GM12891 (cell line): Measurements from ENCODE around the gene SLC25A47.

ENCODE experiments used
- PAX5 ChIP-seq: IDR thresholded peaks from 2 replicates; pipeline ENCODE4 v1.6.1; 2011; ENCODE audit warnings: low read length, moderate library complexity, mild to moderate bottlenecking; ENCODE audit not compliant: insufficient read depth, severe bottlenecking
- POLR2A ChIP-seq: IDR thresholded peaks from 2 replicates; pipeline ENCODE4 v1.6.1; 2011; ENCODE audit warnings: low read depth, low read length, control low read depth
- POLR2AphosphoS5 ChIP-seq: IDR thresholded peaks from 2 replicates; pipeline ENCODE4 v1.6.1; 2011; ENCODE audit warnings: low read depth, low read length, control low read depth
- POU2F2 ChIP-seq: IDR thresholded peaks from 2 replicates; pipeline ENCODE4 v1.6.1; 2011; ENCODE audit warnings: low read depth, mild to moderate bottlenecking, control low read depth, low read length, moderate library complexity
- SPI1 ChIP-seq: IDR thresholded peaks from 2 replicates; pipeline ENCODE4 v1.6.1; 2011; ENCODE audit warnings: low read depth, low read length, control low read depth
- TAF1 ChIP-seq: IDR thresholded peaks from 2 replicates; pipeline ENCODE4 v1.6.1; 2011; ENCODE audit warnings: low read depth, low read length, control low read depth

GRCh38 chr14:100321473-100322137, 1.5 kb upstream of the SLC25A47 start:
- TF ChIP-seq POLR2A: no peak
- no peak for TF ChIP-seq POLR2AphosphoS5
- no peak for TF ChIP-seq TAF1
- no peak for TF ChIP-seq PAX5
- TF ChIP-seq SPI1: no peak
- no peak for TF ChIP-seq POU2F2
